Peyer's patch (tissue), 4 donors: ENCODE data around the gene CALD1. TPM values are rescaled to one million over a fixed set of nuclear protein-coding genes. Genes with fewer than 3 reads are reported as not detected.

ENCODE experiments used
- DNase-seq, 3 donors: peaks; one replicate each; pipeline ENCODE4 v3.0.0-alpha.2; 2017 to 2019
- H3K27ac ChIP-seq, 4 donors: fragments of 200-600 bp; sonication (generic); one replicate each; pipeline ENCODE4 v1.5.1; 2016 to 2019
- H3K27me3 ChIP-seq, 2 donors: fragments of 200-600 bp; sonication (generic); one replicate each; pipeline ENCODE4 v1.5.1; 2019
- H3K36me3 ChIP-seq, 3 donors: fragments of 200-600 bp; sonication (generic); one replicate each; pipeline ENCODE4 v1.5.1; 2016 to 2019
- H3K4me1 ChIP-seq, 4 donors: fragments of 200-600 bp; sonication (generic); one replicate each; pipeline ENCODE4 v1.5.1; 2016 to 2019
- H3K4me3 ChIP-seq, 4 donors: fragments of 200-600 bp; sonication (generic); 1 replicate in 3 of 4; 2 replicates in 1 of 4; pipeline ENCODE4 v1.5.1; 2016 to 2019; ENCODE audit warnings: mild to moderate bottlenecking in 1 of 4
- H3K9me3 ChIP-seq, 4 donors: fragments of 200-600 bp; sonication (generic); one replicate each; pipeline ENCODE4 v1.5.1; 2016 to 2019; ENCODE audit warnings: mild to moderate bottlenecking in 1 of 4
- CTCF ChIP-seq, 6 experiments: fragments of 450-650 bp in 4 of 6; fragments of 200-600 bp in 2 of 6; sonication (generic) in 1 of 6; IDR thresholded peaks; one replicate each; pipeline ENCODE4 v1.5.1; 2017 to 2019; ENCODE audit warnings: antibody characterized with exemption in 6 of 6, mild to moderate bottlenecking in 3 of 6, moderate library complexity in 1 of 6
- POLR2A ChIP-seq, 2 donors: fragments of 450-650 bp; IDR thresholded peaks; one replicate each; pipeline ENCODE4 v1.5.1; 2017; ENCODE audit warnings: antibody characterized with exemption in 2 of 2, mild to moderate bottlenecking in 2 of 2, moderate library complexity in 2 of 2
- total RNA-seq, 4 donors: library from RNA; depleted of rRNA; stranded (reverse); fragments of >200 nt; gene quantifications; one replicate each; pipeline ENCODE4 v1.1.0, GENCODE V29; 2016

CALD1 gene, protein sequence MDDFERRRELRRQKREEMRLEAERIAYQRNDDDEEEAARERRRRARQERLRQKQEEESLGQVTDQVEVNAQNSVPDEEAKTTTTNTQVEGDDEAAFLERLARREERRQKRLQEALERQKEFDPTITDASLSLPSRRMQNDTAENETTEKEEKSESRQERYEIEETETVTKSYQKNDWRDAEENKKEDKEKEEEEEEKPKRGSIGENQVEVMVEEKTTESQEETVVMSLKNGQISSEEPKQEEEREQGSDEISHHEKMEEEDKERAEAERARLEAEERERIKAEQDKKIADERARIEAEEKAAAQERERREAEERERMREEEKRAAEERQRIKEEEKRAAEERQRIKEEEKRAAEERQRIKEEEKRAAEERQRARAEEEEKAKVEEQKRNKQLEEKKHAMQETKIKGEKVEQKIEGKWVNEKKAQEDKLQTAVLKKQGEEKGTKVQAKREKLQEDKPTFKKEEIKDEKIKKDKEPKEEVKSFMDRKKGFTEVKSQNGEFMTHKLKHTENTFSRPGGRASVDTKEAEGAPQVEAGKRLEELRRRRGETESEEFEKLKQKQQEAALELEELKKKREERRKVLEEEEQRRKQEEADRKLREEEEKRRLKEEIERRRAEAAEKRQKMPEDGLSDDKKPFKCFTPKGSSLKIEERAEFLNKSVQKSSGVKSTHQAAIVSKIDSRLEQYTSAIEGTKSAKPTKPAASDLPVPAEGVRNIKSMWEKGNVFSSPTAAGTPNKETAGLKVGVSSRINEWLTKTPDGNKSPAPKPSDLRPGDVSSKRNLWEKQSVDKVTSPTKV
- total RNA-seq = 100 to 1,000 TPM in 1 of 4 donors, 10 to 100 TPM in 3; 39.2 to 536 (median 83.1) TPM

GRCh38 chr7:134778941-134779740 lies at the start of gene CALD1:
CALD1 (plus strand) TSS chr7:134779634; CDS start chr7:134867734, 88,100 bp downstream.
- Histone ChIP-seq H3K4me3 (peak within 1 kb of the TSS; percentile 26 to 50 (median 42)), H3K27ac (peak within 1 kb of the TSS; percentile 55 to 84 (median 66)), H3K36me3 (no peaks in the 10 kb centered on the region), H3K9me3 (no peaks in the 10 kb centered on the region), H3K27me3 (no peaks in the 10 kb centered on the region), H3K4me1 (peaks cover 0 to 5% (median 0%) of the 10 kb centered on the region in 4 donors)
- DNase-seq = peak; percentile 27 to 69 (median 52)
- TF ChIP-seq POLR2A (IDR thresholded peaks at IDR 0.05) = peak; percentile 10 to 28
- no peak for TF ChIP-seq CTCF (IDR thresholded peaks at IDR 0.05)

- H3K4me1 ChIP-seq = peaks cover 0 to 9% (median 0%) of the 10 kb centered on the region in 4 donors
- H3K4me3 ChIP-seq = no peak overlapping the region
- no peaks in the 10 kb centered on the region for H3K9me3 ChIP-seq
- no peaks in the 10 kb centered on the region for H3K27me3 ChIP-seq
- no peak for DNase-seq
- H3K27ac ChIP-seq = peak overlapping the region; percentile 48 to 82 (median 62)
- TF ChIP-seq CTCF (IDR thresholded peaks at IDR 0.05) (no peak), POLR2A (IDR thresholded peaks at IDR 0.05) (no peak)
- H3K36me3 ChIP-seq = no peaks in the 10 kb centered on the region
These were observed 49.5 kb upstream of the CALD1 start for GRCh38 chr7:134729895-134730294.

GRCh38 chr7:134730411-134730829 lies 49.0 kb upstream of the CALD1 start:
- Histone ChIP-seq H3K27ac (peak overlapping the region; percentile 48 to 82 (median 62)), H3K4me1 (peaks cover 0 to 9% (median 0%) of the 10 kb centered on the region in 4 donors), H3K36me3 (no peaks in the 10 kb centered on the region), H3K9me3 (no peaks in the 10 kb centered on the region), H3K4me3 (no peak overlapping the region), H3K27me3 (no peaks in the 10 kb centered on the region)
- TF ChIP-seq CTCF (IDR thresholded peaks at IDR 0.05) (no peak), POLR2A (IDR thresholded peaks at IDR 0.05) (no peak)
- no peak for DNase-seq

- no peak for DNase-seq
- H3K36me3 ChIP-seq = no peaks in the 10 kb centered on the region
- TF ChIP-seq POLR2A (IDR thresholded peaks at IDR 0.05) (no peak), CTCF (IDR thresholded peaks at IDR 0.05) (no peak)
- peaks cover 0 to 9% (median 0%) of the 10 kb centered on the region in 4 donors for H3K4me1 ChIP-seq
- H3K27me3 ChIP-seq = no peaks in the 10 kb centered on the region
- H3K9me3 ChIP-seq = no peaks in the 10 kb centered on the region
- no peak overlapping the region for H3K4me3 ChIP-seq
- H3K27ac ChIP-seq = peak overlapping the region in 1 of 4 donors; percentile 82
These were observed 47.8 kb upstream of the CALD1 start for GRCh38 chr7:134731616-134732015.

DNA sequence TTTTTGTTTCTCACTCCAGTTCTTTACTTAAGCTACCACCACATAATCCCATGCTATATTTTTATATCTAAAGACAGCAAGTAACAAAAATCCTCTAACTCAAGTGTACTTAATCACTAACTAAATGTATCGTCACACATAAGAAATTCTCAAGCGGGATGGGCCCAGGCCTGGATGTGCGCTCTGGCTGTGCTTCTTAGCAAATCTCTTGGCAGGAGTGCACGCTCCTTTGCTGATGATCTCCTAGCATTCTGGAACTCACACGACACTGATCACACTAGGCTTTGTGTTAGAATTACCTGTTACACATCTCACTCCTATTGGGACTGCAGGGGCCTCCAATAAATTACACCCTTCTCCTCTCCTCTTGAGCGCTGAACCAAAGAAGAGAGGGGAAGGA lies 46.7 kb upstream of the CALD1 start:
- DNase-seq = no peak
- no peak overlapping the region for H3K4me3 ChIP-seq
- no peak overlapping the region for H3K27ac ChIP-seq

More for the DNA sequence above, 46.7 kb upstream of the CALD1 start:
- Histone ChIP-seq H3K36me3 (no peaks in the 10 kb centered on the region), H3K27me3 (no peaks in the 10 kb centered on the region), H3K9me3 (no peaks in the 10 kb centered on the region), H3K4me1 (peaks cover 0 to 9% (median 0%) of the 10 kb centered on the region in 4 donors)
- TF ChIP-seq CTCF (IDR thresholded peaks at IDR 0.05) (no peak), POLR2A (IDR thresholded peaks at IDR 0.05) (no peak)
